Thyroid gland (tissue), 4 donors: ENCODE results near the gene HIVEP1.

ENCODE experiments used
- POLR2A ChIP-seq, 2 donors: fragments of 450-650 bp; IDR thresholded peaks; one replicate each; pipeline ENCODE4 v1.6.1; 2017; ENCODE audit warnings: antibody characterized with exemption in 2 of 2, mild to moderate bottlenecking in 2 of 2, moderate library complexity in 1 of 2
- TF ChIP-seq, protein P1 (sequence below), 6 experiments: fragments of 200-600 bp in 3 of 6; fragments of 450-650 bp in 3 of 6; sonication (generic) in 3 of 6; IDR thresholded peaks; one replicate each; pipeline ENCODE4 v1.5.1; 2016 to 2019; ENCODE audit warnings: antibody characterized with exemption in 6 of 6, mild to moderate bottlenecking in 2 of 6, inconsistent platforms in 1 of 6, moderate library complexity in 1 of 6

DNA sequence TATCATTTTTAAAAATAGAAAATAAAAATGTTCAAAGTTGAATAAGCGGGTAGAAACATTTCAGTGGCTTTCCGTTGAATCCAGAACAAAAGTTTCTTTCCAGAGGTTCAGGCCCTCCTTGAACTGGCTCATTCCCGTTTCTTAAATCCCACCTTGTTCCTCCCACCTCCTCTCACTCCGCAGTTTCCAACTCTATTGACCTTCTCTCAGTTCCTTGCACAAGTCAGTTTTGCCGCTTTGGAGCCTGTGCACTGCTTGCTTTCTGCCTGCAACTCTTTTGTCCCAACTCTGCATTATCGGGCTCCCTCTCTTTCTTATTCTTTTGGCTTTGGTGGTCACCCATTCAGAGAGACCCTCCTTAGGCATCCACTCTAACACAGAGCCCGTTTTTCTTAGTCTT, 178.1 kb downstream of the HIVEP1 start:
- TF ChIP-seq, protein P1, sequence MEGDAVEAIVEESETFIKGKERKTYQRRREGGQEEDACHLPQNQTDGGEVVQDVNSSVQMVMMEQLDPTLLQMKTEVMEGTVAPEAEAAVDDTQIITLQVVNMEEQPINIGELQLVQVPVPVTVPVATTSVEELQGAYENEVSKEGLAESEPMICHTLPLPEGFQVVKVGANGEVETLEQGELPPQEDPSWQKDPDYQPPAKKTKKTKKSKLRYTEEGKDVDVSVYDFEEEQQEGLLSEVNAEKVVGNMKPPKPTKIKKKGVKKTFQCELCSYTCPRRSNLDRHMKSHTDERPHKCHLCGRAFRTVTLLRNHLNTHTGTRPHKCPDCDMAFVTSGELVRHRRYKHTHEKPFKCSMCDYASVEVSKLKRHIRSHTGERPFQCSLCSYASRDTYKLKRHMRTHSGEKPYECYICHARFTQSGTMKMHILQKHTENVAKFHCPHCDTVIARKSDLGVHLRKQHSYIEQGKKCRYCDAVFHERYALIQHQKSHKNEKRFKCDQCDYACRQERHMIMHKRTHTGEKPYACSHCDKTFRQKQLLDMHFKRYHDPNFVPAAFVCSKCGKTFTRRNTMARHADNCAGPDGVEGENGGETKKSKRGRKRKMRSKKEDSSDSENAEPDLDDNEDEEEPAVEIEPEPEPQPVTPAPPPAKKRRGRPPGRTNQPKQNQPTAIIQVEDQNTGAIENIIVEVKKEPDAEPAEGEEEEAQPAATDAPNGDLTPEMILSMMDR (IDR thresholded peaks at IDR 0.05), result no peak
- TF ChIP-seq POLR2A (IDR thresholded peaks at IDR 0.05), result no peak
